ENCODE measurements around the gene GUCY1B1.

GUCY1B1 gene

DNA sequence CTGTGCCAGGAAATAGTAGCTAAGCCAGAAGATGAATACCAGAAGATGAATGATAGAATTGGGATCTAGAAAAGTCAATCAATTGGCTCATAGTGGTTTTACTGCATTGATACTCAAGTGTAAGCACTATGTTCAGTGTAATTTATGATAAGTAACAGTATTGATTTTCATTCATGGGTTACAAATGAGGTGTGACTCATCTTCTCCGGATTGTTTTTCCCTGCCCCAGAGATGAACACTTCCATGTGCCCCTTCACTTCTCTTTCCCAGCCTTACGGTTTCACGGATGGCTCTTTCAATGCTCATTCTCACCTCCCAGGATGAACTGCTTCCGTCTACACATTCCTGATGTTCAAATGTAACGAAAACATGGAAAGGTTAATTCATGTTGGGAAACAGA is 9.8 kb upstream of the GUCY1B1 start:
- Histone ChIP-seq H3K36me3 (ENCODE audit: control insufficient read depth, low read length) (no peaks in the 10 kb centered on the region), H3K9me3 (ENCODE audit: control insufficient read depth, insufficient read depth, low read length) (no peaks in the 10 kb centered on the region), H3K27me3 (ENCODE audit: control insufficient read depth, low read length) (no peaks in the 10 kb centered on the region), H3K79me2 (ENCODE audit: control insufficient read depth, low read length) (no peaks in the 10 kb centered on the region), H3K4me1 (ENCODE audit: control insufficient read depth, low read length) (no peaks in the 10 kb centered on the region), H3K4me2 (ENCODE audit: low read length) (no peak overlapping the region), H4K20me1 (ENCODE audit: control insufficient read depth, insufficient read depth, low read depth, low read length) (no peaks in the 10 kb centered on the region), H3K9me2 (replicated peaks; ENCODE audit: control insufficient read depth, low read length) (no peaks in the 10 kb centered on the region), H3F3A (ENCODE audit: control insufficient read depth, insufficient read depth) (no peaks in the 10 kb centered on the region), H3K27ac (ENCODE audit: low read depth, low read length) (no peak overlapping the region), H3K4me3 (ENCODE audit: low read length) (no peak overlapping the region)
- TF ChIP-seq CTCF (IDR thresholded peaks at IDR 0.05; ENCODE audit: low read depth, low read length, poor library complexity, severe bottlenecking) (no peak), EZH2phosphoT487 (IDR thresholded peaks at IDR 0.05; ENCODE audit: borderline replicate concordance, low read length) (no peak)

DNA sequence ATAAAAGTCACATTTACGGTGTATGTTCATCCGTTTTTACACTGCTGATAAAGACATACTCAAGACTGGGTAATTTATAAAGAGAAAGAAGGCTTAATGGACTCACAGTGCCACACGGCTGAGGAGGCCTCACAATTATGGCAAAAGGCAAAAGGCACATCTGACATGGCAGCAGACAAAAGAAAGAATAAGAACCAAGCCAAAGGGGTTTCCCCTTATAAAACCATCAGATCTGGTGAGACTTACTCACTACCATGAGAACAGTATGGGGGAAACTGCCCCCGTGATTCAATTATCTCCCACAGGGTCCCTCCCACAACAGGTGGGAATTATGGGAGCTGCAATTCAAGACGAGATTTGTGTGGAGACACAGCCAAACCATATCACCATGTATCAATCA is 7.3 kb upstream of the GUCY1B1 start:
- H3K27me3 ChIP-seq (ENCODE audit: control insufficient read depth, low read length) = no peaks in the 10 kb centered on the region
- no peak overlapping the region for H3K4me3 ChIP-seq (ENCODE audit: low read length)
- H4K20me1 ChIP-seq (ENCODE audit: control insufficient read depth, insufficient read depth, low read depth, low read length) = no peaks in the 10 kb centered on the region
- H3K9me3 ChIP-seq (ENCODE audit: control insufficient read depth, insufficient read depth, low read length) = no peaks in the 10 kb centered on the region
- TF ChIP-seq EZH2phosphoT487 (IDR thresholded peaks at IDR 0.05; ENCODE audit: borderline replicate concordance, low read length) (no peak), CTCF (IDR thresholded peaks at IDR 0.05; ENCODE audit: low read depth, low read length, poor library complexity, severe bottlenecking) (no peak)
- H3K27ac ChIP-seq (ENCODE audit: low read depth, low read length) = no peak overlapping the region
- H3F3A ChIP-seq (ENCODE audit: control insufficient read depth, insufficient read depth) = no peaks in the 10 kb centered on the region
- H3K4me1 ChIP-seq (ENCODE audit: control insufficient read depth, low read length) = no peaks in the 10 kb centered on the region
- H3K4me2 ChIP-seq (ENCODE audit: low read length) = no peak overlapping the region
- H3K36me3 ChIP-seq (ENCODE audit: control insufficient read depth, low read length) = no peaks in the 10 kb centered on the region
- no peaks in the 10 kb centered on the region for H3K79me2 ChIP-seq (ENCODE audit: control insufficient read depth, low read length)
- H3K9me2 ChIP-seq (replicated peaks; ENCODE audit: control insufficient read depth, low read length) = no peaks in the 10 kb centered on the region

DNA sequence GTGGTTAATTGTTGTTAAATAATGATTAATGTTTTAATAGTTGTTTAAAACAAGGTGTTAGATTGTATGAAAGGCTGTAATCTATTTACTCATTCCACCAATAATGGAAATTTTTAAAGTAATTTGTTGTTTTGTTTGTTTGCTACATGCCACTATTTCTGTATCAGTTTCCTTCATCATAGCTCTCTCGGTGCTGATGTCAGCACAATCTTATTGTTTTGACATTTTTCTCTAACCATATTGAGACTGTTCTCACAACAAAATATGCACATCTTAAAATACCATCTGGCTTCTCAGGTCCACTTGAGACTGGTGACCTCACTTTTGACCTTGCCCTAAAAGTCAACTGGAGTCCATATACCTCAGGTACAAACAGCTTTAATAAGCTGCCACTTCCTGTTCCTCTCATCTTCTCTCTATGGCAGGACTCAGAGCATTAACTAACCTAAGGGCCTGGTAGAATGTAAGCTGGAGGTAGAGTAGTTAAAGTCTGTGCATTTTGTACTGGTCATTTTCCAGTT is 1.0 kb upstream of the GUCY1B1 start:
- Histone ChIP-seq H3K9me2 (replicated peaks; ENCODE audit: control insufficient read depth, low read length) (no peaks in the 10 kb centered on the region), H3K36me3 (ENCODE audit: control insufficient read depth, low read length) (no peaks in the 10 kb centered on the region), H3K4me2 (ENCODE audit: low read length) (no peak overlapping the region), H3K27me3 (ENCODE audit: control insufficient read depth, low read length) (no peaks in the 10 kb centered on the region), H3K9me3 (ENCODE audit: control insufficient read depth, insufficient read depth, low read length) (peaks cover 5% of the 10 kb centered on the region; the same call in 1 of the 2 replicates), H4K20me1 (ENCODE audit: control insufficient read depth, insufficient read depth, low read depth, low read length) (no peaks in the 10 kb centered on the region), H3K79me2 (ENCODE audit: control insufficient read depth, low read length) (no peaks in the 10 kb centered on the region), H3K4me1 (ENCODE audit: control insufficient read depth, low read length) (no peaks in the 10 kb centered on the region), H3F3A (ENCODE audit: control insufficient read depth, insufficient read depth) (no peaks in the 10 kb centered on the region), H3K27ac (ENCODE audit: low read depth, low read length) (no peak overlapping the region), H3K4me3 (ENCODE audit: low read length) (no peak overlapping the region)
- TF ChIP-seq EZH2phosphoT487 (IDR thresholded peaks at IDR 0.05; ENCODE audit: borderline replicate concordance, low read length) = no peak
- TF ChIP-seq CTCF (IDR thresholded peaks at IDR 0.05; ENCODE audit: low read depth, low read length, poor library complexity, severe bottlenecking) = no peak

Data from DOHH2 (cell line).